ENCODE measurements around the gene CFAP20DC. TPM values are rescaled to one million over a fixed set of nuclear protein-coding genes. Genes with fewer than 3 reads are reported as not detected.

CFAP20DC gene
- total and polyA plus RNA-seq, 2 of the 8 experiments (the other 6 are each of a cell fraction or from before 2014, with no cell fraction given), result 2.2 to 2.8 TPM

DNA sequence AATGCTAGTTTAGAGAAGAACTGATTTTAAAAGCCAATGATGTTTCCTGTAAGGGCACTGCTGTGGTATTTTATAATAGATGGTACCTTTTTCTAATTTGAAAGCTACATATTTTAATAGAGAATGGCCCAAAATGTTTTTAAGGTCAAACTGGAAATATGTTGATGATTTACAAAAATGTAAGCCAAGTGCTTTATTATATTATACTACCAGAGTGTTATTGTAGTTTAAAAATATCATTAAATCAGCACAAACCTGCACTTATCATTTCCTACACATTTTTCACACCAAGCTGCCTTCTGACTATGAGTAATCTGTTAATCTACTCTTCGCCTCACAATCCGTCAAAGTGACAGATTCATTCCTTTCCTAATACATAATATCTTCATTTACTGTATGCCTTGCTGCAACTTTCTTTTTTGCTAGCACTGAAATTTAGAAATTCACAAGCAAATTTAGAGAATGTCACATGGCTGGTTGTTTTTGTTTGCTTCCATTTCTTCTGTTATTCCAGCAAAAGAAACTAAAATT lies 256.8 kb downstream of the CFAP20DC start:
- ChIA-PET CTCF (ENCODE audit: partially characterized antibody) (no interaction called here), POLR2A (ENCODE audit: partially characterized antibody) (no interaction called here)
- H3K18ac ChIP-seq (ENCODE audit: extremely low read depth, low read length), result no peak overlapping the region
- H2AFZ ChIP-seq (ENCODE audit: low read length), result no peak overlapping the region
- no peak overlapping the region for H3K4ac ChIP-seq (replicated peaks; ENCODE audit: insufficient read length, low read depth, low read length)
- no peaks in the 10 kb centered on the region; a peak in 1 of 4 replicates for H3K9me3 ChIP-seq (ENCODE audit: insufficient read depth in 2 of 2, low read depth in 1 of 2, low read length in 1 of 2)
- no peak overlapping the region for H2BK20ac ChIP-seq (ENCODE audit: low read length)
- no peak overlapping the region for H4K8ac ChIP-seq (ENCODE audit: extremely low read depth, insufficient read depth, low read length)
- no peak overlapping the region for H3K23ac ChIP-seq (ENCODE audit: insufficient read length)
- TF ChIP-seq SP1 (IDR thresholded peaks at IDR 0.05; ENCODE audit: low read depth, low read length), result no peak
- no peak for TF ChIP-seq HDAC2 (IDR thresholded peaks at IDR 0.05; ENCODE audit: borderline replicate concordance in 1 of 2, low read depth in 2 of 2, low read length in 2 of 2)
- no peak for TF ChIP-seq RBBP5 (IDR thresholded peaks at IDR 0.05; ENCODE audit: borderline replicate concordance, low read depth, low read length)
- TF ChIP-seq SUZ12 (IDR thresholded peaks at IDR 0.05; ENCODE audit: low read length), result no peak
- TF ChIP-seq EZH2 (IDR thresholded peaks at IDR 0.05; ENCODE audit: low read depth, low read length, severe bottlenecking), result no peak
- TF ChIP-seq RNF2 (IDR thresholded peaks at IDR 0.05; ENCODE audit: borderline replicate concordance, low read depth, low read length, missing control alignments, poor library complexity, severe bottlenecking), result no peak
- no peaks in the 10 kb centered on the region for H3K27me3 ChIP-seq (replicated peaks in 1 of 4; ENCODE audit: control insufficient read depth in 3 of 4, extremely low read depth in 1 of 4, insufficient read depth in 3 of 4, low read length in 3 of 4)
- H2AK5ac ChIP-seq (ENCODE audit: low read depth, low read length), result no peak overlapping the region
- no peak overlapping the region for H2BK15ac ChIP-seq (ENCODE audit: low read length)
- H3K9ac ChIP-seq (replicated peaks in 1 of 4; ENCODE audit: extremely low read depth in 1 of 4, low read depth in 3 of 4, low read length in 3 of 4), result no peak overlapping the region
- H3K4me3 ChIP-seq (ENCODE audit: extremely low read depth in 1 of 4, insufficient read depth in 2 of 4, low read depth in 3 of 4, low read length in 4 of 4), result no peak overlapping the region
- H3K27ac ChIP-seq (ENCODE audit: low read depth, low read length), result no peak overlapping the region
- H3K56ac ChIP-seq (replicated peaks; ENCODE audit: insufficient read length, low read depth, low read length), result no peak overlapping the region
- no peaks in the 10 kb centered on the region for H4K20me1 ChIP-seq (replicated peaks in 1 of 2; ENCODE audit: control insufficient read depth in 1 of 2, insufficient read depth in 2 of 2, low read length in 2 of 2)
- H3K4me2 ChIP-seq (ENCODE audit: insufficient read depth in 1 of 2, low read depth in 2 of 2, low read length in 2 of 2), result no peak overlapping the region
- FAIRE-seq (no peak), DNase-seq (ENCODE audit: low read depth in 1 of 2, low spot score in 2 of 2) (no peak)
- no peak overlapping the region for H4K91ac ChIP-seq (replicated peaks; ENCODE audit: insufficient read length, low read length)
- H2BK120ac ChIP-seq (replicated peaks; ENCODE audit: low read depth, low read length), result no peak overlapping the region
- H3K4me1 ChIP-seq (replicated peaks in 1 of 4; ENCODE audit: control insufficient read depth in 3 of 4, insufficient read depth in 4 of 4, low read length in 3 of 4), result peaks cover 0 to 3% (median 0%) of the 10 kb centered on the region in 4 experiments; a peak in 3 of 7 replicates
- no peak overlapping the region for H2BK5ac ChIP-seq (ENCODE audit: low read depth, low read length)
- no peak overlapping the region for H3K14ac ChIP-seq (ENCODE audit: insufficient read length)
- H3K79me2 ChIP-seq (ENCODE audit: control insufficient read depth in 1 of 2, insufficient read depth in 2 of 2, low read length in 2 of 2), result no peaks in the 10 kb centered on the region
- H4K5ac ChIP-seq (ENCODE audit: insufficient read length, low read depth, low read length), result no peak overlapping the region
- 94% methylated on average over 2 of the region's 2 CpGs; no CpG with 5 or more reads in 1 of the 2 experiments for WGBS, 2 experiments (ENCODE audit: extremely low coverage in 1 of 2, insufficient coverage in 1 of 2, insufficient read length in 1 of 2, insufficient replicate concordance in 2 of 2, low coverage in 1 of 2, low lambda C conversion rate in 2 of 2, missing lambda C conversion rate in 1 of 2)
- H2BK12ac ChIP-seq (ENCODE audit: low read depth, low read length), result no peak overlapping the region
- H3K23me2 ChIP-seq (ENCODE audit: low read depth, low read length), result no peaks in the 10 kb centered on the region
- H3K36me3 ChIP-seq (ENCODE audit: control insufficient read depth in 2 of 4, insufficient read depth in 4 of 4, low read length in 3 of 4), result no peaks in the 10 kb centered on the region; a peak in 1 of 8 replicates
- H3K79me1 ChIP-seq (ENCODE audit: low read depth, low read length), result no peaks in the 10 kb centered on the region

Measured in H1 (cell line).